Measurements from ENCODE around the gene NKAIN2.

NKAIN2 gene

GRCh38 chr6:124867121-124867520 lies 1063.5 kb downstream of the NKAIN2 start:
- Mint-ChIP-seq H3K27me3 (no peaks in the 10 kb centered on the region), H3K9me3 (no peaks in the 10 kb centered on the region), H3K4me1 (no peaks in the 10 kb centered on the region), H3K4me3 (no peak overlapping the region), H3K36me3 (ENCODE audit: low read depth) (no peaks in the 10 kb centered on the region), H3K27ac (no peak overlapping the region)
- no peak for ATAC-seq
- no peak for DNase-seq

- no peaks in the 10 kb centered on the region for H3K9me3 Mint-ChIP-seq
- no peaks in the 10 kb centered on the region for H3K27me3 Mint-ChIP-seq
- DNase-seq (no peak), ATAC-seq (no peak)
- H3K4me3 Mint-ChIP-seq = no peak overlapping the region
- H3K36me3 Mint-ChIP-seq (ENCODE audit: low read depth) = no peaks in the 10 kb centered on the region
- no peaks in the 10 kb centered on the region for H3K4me1 Mint-ChIP-seq
- H3K27ac Mint-ChIP-seq = no peak overlapping the region
Observed at GRCh38 chr6:124868481-124868880, 1064.8 kb downstream of the NKAIN2 start.

- H3K36me3 Mint-ChIP-seq (ENCODE audit: low read depth) = no peaks in the 10 kb centered on the region
- ATAC-seq = no peak
- H3K27me3 Mint-ChIP-seq = no peaks in the 10 kb centered on the region
- no peak overlapping the region for H3K27ac Mint-ChIP-seq
- no peaks in the 10 kb centered on the region for H3K4me1 Mint-ChIP-seq
- no peaks in the 10 kb centered on the region for H3K9me3 Mint-ChIP-seq
- no peak overlapping the region for H3K4me3 Mint-ChIP-seq
- DNase-seq = no peak
Observed at GRCh38 chr6:124869416-124869815, 1065.8 kb downstream of the NKAIN2 start.

- Mint-ChIP-seq H3K4me1 (no peaks in the 10 kb centered on the region), H3K27me3 (no peaks in the 10 kb centered on the region), H3K4me3 (no peak overlapping the region), H3K27ac (no peak overlapping the region), H3K9me3 (no peaks in the 10 kb centered on the region), H3K36me3 (ENCODE audit: low read depth) (no peaks in the 10 kb centered on the region)
- DNase-seq (no peak), ATAC-seq (no peak)
Observed at GRCh38 chr6:124870611-124871459, 1067.2 kb downstream of the NKAIN2 start.

GRCh38 chr6:124872361-124873065 lies 1068.8 kb downstream of the NKAIN2 start:
- Mint-ChIP-seq H3K9me3 (no peaks in the 10 kb centered on the region), H3K36me3 (ENCODE audit: low read depth) (no peaks in the 10 kb centered on the region), H3K27me3 (no peaks in the 10 kb centered on the region), H3K27ac (no peak overlapping the region), H3K4me3 (no peak overlapping the region), H3K4me1 (no peaks in the 10 kb centered on the region)
- DNase-seq = no peak
- ATAC-seq = no peak

- Mint-ChIP-seq H3K36me3 (ENCODE audit: low read depth) (no peaks in the 10 kb centered on the region), H3K9me3 (no peaks in the 10 kb centered on the region), H3K4me1 (no peaks in the 10 kb centered on the region), H3K4me3 (no peak overlapping the region), H3K27me3 (no peaks in the 10 kb centered on the region), H3K27ac (no peak overlapping the region)
- no peak for DNase-seq
- no peak for ATAC-seq
Observed at GRCh38 chr6:124873066-124873410, 1069.4 kb downstream of the NKAIN2 start.
